RPMI8226 (cell line): ENCODE measurements around the gene C5AR1.
A peak's percentile ranks its signal among the peaks of the same experiment; 100 is the strongest.
"Not testable (repeated sequence)": the region's sequence is repeated elsewhere in the genome, so short reads cannot be mapped to it uniquely, and the experiment has no call there.

Source experiments
- DNase-seq: peaks from one replicate; pipeline ENCODE4 v3.0.0-alpha.2; 2015

C5AR1 gene

DNA sequence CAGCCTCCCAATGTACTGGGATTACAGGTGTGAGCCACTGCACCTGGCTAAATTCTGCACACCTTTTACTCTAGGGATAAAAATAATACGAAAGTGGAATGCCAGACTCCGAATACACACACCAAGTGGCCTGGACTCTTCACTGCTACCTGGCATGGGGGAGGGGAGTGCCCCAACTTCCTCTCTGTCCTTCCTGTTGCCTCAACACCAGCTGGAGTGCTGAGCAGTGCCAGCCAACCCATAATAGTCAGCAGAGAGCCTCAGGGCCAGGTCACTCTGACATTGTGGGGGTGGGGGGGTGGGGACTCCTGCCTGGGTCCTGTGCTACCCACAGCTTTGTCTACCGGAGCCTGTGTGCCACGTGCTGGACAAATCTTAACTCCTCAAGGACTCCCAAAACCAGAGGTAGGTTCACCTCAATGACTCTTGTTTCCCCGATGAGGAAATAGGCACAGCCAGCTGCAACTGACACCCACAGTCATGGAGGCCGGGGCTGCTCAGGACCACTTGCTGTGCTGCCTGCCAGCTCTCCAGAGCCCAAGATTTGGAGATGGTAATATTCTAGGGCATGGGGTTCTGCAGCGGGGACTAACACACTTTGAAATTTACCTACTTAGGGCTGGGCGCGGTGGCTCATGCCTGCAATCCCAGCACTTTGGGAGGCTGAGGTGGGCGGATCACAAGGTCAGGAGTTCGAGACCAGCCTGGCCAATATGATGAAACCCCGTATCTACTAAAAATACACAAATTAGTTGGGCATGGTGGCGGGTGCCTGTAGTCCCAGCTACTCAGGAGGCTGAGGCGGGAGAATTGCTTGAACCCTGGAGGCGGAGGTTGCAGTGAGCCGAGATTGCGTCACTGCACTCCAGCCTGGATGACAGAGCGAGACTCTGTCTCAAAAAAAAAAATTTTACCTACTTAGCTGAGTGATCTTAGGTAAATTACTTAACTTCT is 27.4 kb downstream of the C5AR1 start:
- DNase-seq: peak; percentile 94

DNA sequence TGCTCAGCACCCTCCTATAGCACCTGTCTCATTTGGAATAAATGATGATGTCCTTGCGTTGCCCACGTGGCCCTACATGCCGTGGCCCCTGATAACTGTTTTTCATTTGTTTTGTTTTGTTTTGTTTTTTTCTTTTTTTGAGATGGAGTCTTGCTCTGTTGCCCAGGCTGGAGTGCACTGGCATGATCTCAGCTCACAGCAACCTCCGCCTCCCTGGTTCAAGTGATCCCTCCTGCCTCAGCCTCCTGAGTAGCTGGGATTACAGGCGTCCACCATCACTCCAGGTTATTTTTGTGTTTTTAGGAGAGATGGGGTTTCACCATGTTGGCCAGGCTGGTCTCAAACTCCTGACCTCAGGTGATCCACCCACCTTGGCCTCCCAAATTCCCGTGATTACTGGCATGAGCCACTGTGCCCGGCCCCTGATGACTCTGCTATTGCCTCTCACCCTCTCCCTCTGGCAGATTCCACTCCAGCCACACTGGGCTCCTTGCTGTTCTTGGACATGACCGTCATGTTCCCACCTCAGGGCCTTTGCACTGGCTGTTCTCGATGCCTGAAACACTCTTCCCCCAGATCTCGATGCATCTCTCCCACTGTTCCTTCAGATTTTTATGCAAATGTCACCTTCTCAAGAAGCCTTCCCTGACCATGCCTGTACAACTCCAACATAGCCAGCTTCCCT is 29.7 kb downstream of the C5AR1 start:
- DNase-seq: no peak

DNA sequence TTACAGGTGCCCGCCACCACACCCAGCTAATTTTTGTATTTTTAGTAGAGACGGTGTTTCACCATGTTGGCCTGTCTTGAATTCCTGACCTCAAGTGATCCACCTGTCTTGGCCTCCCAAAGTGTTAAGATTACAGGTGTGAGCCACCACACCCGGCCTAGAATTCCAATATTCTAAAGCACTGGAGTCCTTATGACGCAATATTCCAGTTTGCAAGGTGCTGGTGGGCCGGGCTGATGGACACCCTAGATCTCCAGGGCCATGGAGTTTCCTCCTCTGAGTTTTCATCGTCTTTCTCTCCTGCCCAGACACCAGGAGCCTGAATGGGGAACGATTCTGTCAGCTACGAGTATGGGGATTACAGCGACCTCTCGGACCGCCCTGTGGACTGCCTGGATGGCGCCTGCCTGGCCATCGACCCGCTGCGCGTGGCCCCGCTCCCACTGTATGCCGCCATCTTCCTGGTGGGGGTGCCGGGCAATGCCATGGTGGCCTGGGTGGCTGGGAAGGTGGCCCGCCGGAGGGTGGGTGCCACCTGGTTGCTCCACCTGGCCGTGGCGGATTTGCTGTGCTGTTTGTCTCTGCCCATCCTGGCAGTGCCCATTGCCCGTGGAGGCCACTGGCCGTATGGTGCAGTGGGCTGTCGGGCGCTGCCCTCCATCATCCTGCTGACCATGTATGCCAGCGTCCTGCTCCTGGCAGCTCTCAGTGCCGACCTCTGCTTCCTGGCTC is 31.0 kb downstream of the C5AR1 start:
- DNase-seq: no peak

DNA sequence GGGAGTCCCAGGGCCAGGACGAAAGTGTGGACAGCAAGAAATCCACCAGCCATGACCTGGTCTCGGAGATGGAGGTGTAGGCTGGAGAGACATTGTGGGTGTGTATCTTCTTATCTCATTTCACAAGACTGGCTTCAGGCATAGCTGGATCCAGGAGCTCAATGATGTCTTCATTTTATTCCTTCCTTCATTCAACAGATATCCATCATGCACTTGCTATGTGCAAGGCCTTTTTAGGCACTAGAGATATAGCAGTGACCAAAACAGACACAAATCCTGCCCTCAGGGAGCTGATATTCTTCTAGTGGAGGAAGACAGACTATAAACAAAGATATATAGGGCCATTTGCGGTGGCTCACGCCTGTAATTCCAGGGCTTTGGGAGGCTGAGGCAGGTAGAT is 32.1 kb downstream of the C5AR1 start:
- DNase-seq: no peak

DNA sequence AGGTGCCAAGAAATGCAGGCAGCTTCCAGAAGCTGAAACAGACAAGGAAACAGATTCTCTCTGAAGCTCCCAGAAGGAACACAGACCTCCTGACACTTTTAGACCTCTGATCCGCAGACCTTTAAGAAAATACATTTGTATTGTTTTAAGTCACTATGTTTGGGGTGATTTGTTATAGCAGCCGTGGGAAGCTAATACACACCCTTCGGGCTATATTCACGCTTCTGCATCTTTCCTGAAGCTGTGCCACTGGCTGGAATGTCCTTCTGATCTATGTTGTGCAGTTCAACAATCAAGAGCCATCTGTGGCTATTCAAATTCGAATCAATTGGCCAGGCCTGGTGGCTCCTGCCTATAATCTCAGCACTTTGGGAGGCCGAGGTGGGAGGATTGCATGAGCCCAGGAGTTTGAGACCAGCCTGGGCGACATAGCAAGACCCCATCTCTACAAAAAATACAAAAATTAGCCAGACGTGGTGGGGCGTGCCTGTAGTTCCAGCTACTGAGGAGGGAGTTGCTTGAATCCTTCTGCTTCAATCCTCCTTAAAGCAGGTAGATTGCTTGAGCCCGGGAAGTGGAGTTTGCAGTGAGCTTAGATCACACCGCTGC is 33.6 kb downstream of the C5AR1 start:
- DNase-seq: no peak

DNA sequence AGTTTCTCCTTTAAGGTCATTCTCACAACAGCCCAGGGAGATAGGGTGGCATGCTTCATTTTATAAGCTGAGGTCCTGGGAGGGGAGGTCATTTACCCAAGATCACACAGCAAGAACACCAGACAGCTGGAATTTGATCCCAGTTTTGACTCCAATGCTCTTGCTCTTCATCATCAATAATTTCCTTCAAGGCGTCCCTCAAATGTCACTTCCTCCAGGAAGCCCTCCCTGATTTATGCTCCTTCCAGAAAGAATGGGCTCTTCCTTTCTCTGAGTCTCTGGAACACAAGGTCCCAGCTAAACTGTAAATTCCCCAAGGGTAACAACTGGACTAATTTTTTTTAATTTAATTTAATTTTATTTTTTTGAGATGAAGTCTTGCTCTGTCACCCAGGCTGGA is 34.8 kb downstream of the C5AR1 start:
- DNase-seq: no peak

DNA sequence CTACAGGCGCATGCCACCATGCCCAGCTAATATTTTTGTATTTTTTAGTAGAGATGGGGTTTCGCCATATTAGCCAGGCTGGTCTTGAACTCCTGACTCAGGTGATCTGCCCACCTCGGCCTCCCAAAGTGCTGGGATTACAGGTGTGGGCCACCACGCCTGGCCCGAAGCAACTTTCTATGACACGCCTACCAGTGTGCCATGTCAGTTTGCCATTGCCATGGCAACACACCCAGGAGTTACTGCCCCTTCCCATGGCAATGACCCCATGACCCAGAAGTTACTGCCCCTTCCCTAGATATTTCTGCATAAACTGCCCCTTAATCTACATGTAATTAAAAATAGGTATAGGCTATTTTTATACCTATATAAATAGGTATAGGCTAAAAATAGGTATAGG is 36.4 kb downstream of the C5AR1 start:
- DNase-seq: not testable (repeated sequence)

DNA sequence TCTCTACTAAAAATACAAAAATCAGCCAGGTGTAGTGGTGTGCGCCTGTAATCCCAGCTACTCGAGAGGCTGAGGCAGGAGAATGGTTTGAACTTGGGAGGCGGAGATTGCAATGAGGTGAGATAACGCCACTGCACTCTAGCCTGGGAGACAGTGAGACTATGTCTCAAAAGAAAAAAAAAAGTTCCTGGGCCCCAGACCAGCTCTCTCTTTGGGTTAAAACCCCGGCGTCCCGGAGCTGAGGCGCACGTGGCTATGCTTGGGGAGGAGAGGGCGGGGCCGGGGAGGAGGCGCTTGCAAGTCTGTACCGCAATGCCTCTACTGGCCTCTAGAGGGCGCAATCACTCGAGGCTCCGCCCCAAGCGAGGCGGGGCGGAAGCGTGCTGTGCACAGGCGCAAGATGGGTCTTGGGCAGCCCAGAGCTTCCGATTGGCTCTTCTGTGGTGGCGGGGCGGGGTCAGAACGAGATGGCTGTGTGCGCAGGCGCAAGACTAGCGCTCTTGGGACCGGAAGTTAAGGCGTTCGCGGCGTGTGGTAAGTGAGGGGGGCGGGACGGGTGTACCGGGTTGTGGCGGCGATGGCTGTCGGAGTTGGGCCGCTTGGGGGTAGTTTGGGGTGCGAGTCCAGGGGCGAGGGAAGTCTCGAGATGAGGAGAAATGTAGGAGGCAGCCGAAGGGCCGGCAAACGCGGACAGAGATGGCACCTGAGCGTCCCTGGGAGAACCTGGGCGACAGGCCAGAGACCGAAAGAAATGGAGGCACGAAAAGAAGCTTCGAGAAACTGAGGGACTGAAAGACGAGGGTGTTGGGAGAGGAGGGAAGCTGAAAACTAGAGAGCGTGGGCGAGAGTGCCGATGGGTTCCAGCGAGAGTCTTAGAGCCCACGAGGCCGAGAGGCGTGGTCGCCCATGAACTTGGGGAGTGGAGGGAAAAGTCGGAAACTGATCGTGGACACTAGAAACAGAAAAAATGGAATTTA is 39.4 kb downstream of the C5AR1 start, which contains the start of gene DHX34:
DHX34 (plus strand) TSS at position 497 of the 977 bp plus-strand sequence. CDS start 3,716 bp downstream, outside the sequence.
- peak; percentile 96 for DNase-seq

DNA sequence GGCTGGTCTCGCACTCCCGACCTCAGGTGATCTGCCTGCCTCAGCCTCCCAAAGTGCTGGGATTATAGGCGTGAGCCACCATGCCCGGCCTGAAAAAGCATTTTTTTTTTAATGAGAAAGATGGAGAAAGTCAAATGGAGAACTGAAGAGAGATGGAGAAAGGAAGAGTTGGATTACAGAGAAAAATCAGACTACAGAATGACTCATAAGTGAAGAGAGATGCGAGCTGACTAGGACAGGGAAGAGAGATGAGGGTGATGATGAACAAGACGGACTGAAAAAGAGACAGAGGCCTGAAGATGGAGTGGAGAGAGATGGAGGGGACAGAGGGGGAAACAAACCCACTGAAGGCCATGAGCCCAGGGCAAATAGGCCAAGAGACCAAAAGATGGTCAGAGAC is 41.0 kb downstream of the C5AR1 start:
- DNase-seq: no peak

DNA sequence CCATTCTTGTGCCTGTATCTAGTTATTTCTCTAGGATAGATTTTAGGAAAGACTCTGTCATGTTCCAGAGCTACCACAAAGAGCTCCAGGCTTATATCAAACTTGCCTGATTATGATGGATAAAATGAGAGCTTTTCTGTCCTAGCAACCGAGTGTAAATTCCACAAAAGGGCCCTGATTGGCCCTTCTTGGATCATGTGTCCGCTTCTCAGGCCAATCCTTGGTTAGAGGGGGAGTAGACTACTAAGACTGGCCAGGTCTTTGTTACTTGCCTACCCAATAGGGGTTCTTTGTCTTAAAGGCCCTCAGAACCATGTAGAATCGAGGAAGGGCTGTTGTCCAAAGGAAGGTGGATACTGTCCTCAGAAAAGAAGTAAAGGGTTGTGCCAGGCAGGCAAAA is 41.9 kb downstream of the C5AR1 start:
- no peak for DNase-seq

DNA sequence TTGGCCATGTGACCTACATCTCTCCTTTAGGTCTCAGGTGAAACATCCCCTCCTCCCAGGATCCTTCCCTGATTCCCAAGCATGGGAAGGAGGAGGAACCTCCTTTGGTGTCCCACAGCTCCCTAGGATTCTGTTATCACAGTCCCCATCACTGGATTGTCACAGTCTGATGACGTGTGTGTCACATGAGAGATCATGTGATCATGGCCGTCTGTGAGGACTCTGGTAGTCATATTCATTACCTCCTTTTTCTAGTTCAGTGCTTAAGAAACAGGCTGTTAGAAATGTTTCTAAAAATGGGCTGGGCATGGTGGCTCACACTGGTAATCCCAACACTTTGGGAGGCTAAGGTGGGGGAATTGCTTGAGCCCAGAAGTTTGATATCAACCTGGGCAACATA is 42.4 kb downstream of the C5AR1 start:
- DNase-seq: no peak

DNA sequence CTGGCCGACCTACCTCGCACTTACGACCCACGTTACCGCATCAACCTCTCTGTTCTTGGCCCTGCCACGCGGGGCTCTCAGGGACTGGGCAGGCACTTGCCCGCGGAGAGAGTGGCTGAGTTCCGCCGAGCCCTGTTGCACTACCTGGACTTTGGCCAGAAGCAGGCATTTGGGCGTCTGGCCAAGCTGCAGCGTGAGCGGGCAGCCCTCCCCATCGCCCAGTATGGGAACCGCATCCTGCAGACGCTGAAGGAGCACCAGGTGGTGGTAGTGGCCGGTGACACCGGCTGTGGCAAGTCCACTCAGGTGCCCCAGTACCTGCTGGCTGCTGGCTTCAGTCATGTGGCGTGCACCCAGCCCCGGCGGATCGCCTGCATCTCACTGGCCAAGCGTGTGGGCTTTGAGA is 43.6 kb downstream of the C5AR1 start:
- no peak for DNase-seq

DNA sequence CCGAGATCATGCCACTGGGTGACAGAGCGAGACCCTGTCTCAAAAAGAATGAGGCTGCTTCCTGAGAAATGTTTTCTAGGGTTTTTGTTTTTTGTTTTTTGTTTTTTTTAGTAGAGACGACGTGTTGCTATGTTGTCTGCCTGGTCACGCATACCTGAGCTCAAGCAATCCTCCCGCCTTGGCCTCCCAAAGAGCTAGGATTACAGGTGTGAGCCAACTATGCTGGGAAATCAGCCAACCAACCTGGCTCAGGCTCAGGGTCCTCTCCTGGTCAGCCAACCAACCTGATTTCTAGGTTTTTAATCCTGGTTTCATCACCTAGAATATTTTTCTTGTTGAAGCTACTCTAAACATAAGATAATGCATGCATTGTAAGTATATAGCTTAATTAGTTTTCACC is 47.2 kb downstream of the C5AR1 start:
- DNase-seq: no peak

DNA sequence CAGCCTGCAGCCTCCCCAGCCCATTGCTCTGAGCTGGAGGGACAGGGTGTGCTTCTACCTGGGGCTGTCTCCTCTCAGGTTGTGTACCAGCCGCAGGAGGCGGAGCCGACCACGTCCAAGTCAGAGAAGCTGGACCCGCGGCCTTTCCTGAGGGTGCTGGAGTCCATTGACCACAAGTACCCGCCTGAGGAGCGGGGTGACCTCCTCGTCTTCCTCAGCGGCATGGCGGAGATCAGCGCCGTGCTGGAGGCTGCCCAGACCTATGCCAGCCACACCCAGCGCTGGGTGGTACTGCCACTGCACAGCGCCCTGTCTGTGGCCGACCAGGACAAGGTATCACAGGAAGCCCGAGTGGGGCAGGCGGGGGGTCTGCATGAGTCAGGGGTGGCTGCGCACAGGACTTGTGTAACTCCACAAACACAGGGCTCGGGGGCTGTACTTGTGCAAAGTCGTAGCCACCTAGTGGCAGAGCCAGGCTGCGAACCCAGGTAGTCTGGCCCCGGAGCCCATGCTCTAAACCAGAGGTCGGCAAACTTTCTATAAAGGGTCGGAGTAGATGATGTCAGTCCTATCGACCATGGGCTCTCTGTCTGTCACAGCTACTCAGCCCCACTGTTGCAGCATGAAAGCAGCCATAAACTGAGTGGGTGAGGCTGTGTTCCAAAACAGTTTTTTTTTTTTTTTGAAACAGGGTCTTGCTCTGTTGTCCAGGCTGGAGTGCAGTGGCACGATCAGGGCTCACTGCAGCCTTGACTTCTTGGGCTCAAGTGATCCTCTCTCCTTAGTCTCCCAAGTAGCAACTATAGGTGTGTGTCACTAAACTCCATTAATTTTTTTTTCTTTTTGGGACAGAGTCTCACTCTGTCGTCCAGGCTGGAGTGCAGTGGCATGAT is 48.4 kb downstream of the C5AR1 start:
- no peak for DNase-seq

DNA sequence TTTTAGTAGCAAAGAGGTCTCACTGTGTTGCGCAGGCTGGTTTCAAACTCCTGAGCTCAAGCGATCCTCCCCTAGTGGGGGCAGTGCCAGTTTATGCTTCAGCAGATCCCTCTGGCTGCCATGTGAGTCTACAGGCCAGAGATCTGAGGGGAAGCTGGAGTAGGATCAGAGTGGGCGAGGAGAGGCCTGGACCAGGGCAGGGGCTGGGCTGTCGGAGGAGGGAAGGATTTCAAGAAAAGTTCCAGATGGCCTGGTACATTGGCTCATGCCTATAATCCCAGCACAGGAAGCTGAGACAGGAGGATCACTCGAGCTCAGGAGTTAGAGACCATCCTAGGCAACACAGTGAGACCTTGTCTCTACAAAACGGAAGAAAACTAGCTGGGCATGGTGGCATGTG is 49.3 kb downstream of the C5AR1 start:
- DNase-seq: no peak

DNA sequence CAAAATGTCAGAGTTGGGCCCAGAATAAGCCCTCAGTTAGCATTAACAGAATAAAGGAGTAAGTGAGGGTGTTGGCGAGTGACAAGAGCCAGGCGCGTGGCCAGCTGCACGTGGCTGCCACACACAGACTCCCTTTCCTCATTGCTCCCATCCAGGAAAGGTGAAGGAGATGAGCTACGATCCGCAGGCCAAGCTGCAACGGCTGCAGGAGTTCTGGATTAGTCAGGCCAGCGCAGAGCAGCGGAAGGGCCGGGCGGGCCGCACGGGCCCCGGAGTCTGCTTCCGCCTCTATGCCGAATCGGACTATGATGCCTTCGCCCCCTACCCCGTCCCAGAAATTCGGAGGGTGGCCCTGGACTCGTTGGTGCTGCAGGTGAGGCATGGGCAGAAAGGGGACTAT is 52.7 kb downstream of the C5AR1 start:
- DNase-seq: no peak

DNA sequence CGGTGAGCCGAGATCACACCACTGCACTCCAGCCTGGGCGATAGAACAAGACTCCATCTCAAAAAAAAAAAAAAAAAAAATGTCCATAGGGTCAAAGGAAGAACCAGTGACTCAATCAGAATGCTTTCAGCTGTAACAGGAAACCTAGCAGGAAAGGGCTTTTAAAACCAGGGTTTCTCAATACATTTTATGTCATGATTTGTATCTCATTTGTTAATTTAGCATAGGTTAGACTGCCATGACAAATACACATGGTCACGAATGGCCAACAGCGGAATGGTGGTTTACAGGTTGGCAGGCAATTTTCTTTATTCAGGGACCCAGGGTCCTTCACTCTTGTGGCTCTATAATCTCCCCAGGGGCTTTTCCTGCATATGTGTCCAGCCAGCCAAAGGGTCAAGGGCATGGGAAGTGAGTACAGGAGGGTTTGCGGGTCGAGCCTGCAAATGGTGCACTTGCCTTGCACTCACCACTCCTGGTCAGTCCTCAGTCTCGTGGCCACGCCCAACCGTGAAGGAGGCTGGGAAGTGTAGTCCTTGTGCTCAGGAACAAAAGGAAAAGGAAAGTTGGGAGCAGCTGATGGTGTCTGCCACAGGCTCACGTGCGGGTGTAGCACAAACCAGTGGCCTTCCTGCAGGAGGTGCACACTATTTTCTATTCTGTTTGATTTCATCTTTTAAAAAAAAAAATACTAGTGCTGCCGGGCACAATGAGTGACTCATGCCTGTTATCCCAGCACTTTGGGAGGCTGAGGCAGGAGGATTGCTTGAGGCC is 54.3 kb downstream of the C5AR1 start:
- DNase-seq: no peak

DNA sequence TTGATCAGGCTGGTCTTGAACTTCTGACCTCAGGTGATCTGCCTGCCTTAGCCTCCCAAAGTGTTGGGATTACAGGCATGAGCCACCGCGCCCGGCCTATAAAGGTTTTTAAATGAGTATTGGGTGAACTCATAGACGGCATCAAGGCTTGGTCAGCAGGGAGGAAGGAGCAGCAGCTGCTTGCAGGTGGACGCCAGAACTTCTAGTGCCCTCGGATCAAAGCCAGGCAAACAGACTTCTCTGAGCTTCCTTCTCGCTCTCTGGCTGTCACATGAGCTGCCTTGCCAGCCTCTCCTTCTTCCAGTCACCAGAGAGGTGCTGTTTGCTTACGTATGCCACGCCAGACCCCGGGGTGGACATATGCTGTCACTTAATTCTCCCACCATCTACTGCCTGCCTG is 55.8 kb downstream of the C5AR1 start:
- not testable (repeated sequence) for DNase-seq

DNA sequence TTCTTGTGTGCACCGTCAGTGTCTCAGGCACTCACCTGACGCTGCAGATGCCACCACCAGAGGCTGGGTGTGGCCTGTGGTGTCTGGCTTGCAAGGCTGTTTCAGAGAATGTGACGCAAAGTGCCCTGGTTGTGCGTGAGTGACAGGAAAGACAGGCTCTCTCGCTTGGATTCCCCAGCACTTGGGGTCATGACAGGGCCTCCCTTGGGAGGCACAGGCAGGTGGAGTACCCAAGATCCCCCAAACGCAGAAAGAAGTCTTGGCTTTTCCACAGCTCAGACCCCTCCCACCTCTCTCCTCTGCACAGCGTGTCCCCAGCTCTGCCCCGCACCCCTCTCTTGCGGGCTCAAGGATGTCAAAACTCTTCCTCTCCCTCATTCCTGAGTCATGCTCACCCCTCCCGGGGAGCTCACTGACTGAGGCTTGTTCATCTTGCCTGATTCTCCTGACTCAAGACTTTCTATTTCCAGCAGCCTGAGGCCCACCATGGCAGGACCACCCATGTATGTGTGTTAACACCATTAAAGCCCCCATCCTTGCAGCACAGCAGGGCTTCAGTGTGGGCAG is 60.5 kb downstream of the C5AR1 start:
- DNase-seq: no peak

DNA sequence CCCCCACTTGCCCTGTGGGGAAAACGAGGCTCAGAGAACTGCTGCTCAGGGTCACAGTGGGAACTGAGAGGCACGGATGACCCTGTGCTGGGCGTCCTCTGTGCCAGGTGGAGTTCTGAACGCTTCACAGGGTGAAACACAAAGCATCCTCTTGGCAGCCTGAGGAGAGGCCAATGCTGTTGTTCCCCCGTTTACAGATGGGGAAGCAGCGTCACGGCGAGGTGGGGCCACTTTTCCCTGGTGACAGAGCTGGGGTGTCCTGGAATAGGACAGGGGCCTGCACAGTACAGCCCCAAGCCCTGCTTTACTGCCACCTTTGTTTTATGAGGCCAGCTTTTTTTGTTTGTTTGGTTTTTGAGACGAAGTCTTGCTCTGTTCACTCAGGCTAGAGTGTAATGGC is 61.6 kb downstream of the C5AR1 start:
- no peak for DNase-seq
